ENCODE data around the gene ADPRHL1.

The ADPRHL1 gene

GRCh38 chr13:113452942-113453901 is at the start of gene ADPRHL1:
ADPRHL1 (minus strand) TSS chr13:113453488; CDS start chr13:113453437, 51 bp downstream.
- in situ Hi-C loops (cut with HindIII; ENCODE audit: low sequenced_read_pairs): no loop called here

- in situ Hi-C loops (cut with HindIII; ENCODE audit: low sequenced_read_pairs): no loop called here
Measured at GRCh38 chr13:113502686-113503085, 49.4 kb upstream of the ADPRHL1 start.

- in situ Hi-C loops (cut with HindIII; ENCODE audit: low sequenced_read_pairs): no loop called here
Measured at GRCh38 chr13:113500530-113501265, 47.4 kb upstream of the ADPRHL1 start.

- in situ Hi-C loops (cut with HindIII; ENCODE audit: low sequenced_read_pairs): no loop called here
Measured at GRCh38 chr13:113499936-113500335, 46.6 kb upstream of the ADPRHL1 start.

GRCh38 chr13:113498905-113499304 is 45.6 kb upstream of the ADPRHL1 start:
- in situ Hi-C loops (cut with HindIII; ENCODE audit: low sequenced_read_pairs): no loop called here

DNA sequence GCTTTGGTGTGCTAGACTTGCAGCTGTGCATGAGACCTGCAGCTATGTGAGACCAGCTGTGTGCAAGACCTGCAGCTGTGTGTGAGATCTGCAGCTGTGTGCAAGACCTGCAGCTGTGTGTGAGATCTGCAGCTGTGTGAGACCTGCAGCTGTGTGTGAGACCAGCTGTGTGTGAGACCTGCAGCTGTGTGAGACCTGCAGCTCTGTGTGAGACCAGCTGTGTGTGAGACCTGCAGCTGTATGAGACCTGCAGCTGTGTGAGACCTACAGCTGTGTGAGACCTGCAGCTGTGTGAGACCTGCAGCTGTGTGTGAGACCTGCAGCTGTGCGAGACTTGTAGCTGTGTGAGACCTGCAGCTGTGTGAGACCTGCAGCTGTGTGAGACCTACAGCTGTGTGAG is 43.9 kb upstream of the ADPRHL1 start:
- in situ Hi-C loops (cut with HindIII; ENCODE audit: low sequenced_read_pairs): no loop called here

DNA sequence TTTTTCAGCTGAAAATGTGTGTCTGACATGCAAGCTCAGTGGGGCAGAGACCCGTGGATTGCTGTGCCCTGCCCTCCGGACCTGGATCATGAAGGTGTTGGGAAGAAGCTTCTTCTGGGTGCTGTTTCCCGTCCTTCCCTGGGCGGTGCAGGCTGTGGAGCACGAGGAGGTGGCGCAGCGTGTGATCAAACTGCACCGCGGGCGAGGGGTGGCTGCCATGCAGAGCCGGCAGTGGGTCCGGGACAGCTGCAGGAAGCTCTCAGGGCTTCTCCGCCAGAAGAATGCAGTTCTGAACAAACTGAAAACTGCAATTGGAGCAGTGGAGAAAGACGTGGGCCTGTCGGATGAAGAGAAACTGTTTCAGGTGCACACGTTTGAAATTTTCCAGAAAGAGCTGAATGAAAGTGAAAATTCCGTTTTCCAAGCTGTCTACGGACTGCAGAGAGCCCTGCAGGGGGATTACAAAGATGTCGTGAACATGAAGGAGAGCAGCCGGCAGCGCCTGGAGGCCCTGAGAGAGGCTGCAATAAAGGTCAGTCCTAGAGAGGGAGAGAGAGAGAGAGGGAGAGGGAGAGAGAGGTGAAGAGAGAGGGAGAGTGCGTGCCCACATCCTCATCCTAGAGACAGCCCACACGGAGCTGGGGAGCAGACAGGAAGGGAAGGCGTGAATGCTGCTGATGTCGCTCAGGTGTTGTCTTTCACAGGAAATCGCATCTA is 42.4 kb upstream of the ADPRHL1 start:
- in situ Hi-C loops (cut with HindIII; ENCODE audit: low sequenced_read_pairs): no loop called here

GRCh38 chr13:113493315-113493951 is 40.1 kb upstream of the ADPRHL1 start:
- in situ Hi-C loops (cut with HindIII; ENCODE audit: low sequenced_read_pairs): no loop called here

- in situ Hi-C loops (cut with HindIII; ENCODE audit: low sequenced_read_pairs): no loop called here
Measured at GRCh38 chr13:113491982-113492381, 38.7 kb upstream of the ADPRHL1 start.

- in situ Hi-C loops (cut with HindIII; ENCODE audit: low sequenced_read_pairs): no loop called here
Measured at GRCh38 chr13:113491418-113491883, 38.2 kb upstream of the ADPRHL1 start.

DNA sequence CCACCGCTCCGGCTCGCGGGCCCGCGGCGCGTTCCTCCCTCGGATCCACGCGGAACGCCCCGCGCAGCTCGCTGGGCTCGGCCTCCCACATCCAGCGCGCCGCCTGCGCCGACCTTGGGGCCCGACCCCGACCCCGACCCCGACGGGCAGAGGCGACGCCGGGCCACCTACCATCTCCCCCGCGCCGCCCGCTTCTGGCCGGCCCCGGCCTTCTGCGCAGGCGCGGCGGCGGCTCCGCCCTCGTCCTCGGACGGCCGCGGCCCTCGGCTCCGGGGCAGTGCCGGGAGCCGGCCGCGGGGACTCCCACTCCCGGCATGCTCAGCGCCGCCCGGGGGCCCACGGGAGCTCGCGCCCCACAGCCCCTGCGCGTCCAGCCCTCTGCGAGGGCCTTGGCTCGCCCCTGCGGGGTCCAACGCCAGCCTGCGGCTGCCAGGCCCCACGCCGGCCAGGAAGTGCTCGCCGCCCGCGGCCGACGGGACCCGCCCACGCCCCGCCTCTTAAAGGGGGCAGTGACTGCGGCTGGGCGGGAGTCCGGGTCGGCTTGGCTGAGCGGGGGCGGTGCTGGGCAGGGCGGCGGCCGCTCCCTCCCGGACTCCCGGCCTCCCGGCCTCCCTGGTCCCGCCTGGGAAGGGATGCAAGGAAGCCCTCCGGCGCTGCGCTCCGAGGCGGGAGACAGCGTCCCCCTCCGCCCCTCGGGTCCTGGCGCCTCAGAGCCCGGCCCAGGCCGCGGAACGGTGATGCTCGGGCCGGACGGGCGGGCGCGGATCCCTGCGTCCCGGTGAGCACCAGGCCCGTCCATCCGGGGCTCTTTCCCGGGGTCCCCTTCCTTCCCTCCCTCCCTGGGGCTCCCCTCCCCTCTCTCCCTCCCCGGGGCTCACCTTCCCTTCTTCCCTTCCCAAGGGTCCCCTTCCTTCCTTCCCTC is 37.5 kb upstream of the ADPRHL1 start, which contains the start of gene DCUN1D2:
Gene DCUN1D2 (minus strand): TSS at position 216 of the 922 bp plus-strand sequence. CDS start 42 bp downstream, at position 174.
- in situ Hi-C loops (cut with HindIII; ENCODE audit: low sequenced_read_pairs): no loop called here

GRCh38 chr13:113489549-113490495 is 36.5 kb upstream of the ADPRHL1 start:
- in situ Hi-C loops (cut with HindIII; ENCODE audit: low sequenced_read_pairs): loop anchor here (5.0 kb wide), 1 partner anchor 48 kb away; no protein-coding TSS in a partner anchor

DNA sequence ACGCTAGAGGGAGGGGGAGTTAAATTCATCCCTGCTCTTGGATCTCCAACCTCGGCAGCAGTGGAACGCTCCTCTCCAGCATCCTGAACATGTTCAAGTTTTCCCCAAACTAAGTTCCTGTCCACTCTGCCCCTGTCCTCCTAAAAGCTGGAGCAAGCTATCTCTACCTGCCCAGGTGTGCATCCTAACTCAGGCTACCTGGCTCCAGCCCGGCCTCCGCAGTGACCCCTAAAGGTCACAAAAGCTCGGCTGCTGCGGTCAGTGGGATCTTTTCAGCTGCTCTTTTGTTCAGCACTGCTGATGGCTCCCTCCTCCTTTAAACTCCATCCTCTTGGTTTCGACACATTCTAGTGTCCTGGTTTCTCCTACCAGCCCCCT is 35.9 kb upstream of the ADPRHL1 start:
- in situ Hi-C loops (cut with HindIII; ENCODE audit: low sequenced_read_pairs): loop anchor here (5.0 kb wide), 1 partner anchor 47 kb away; no protein-coding TSS in a partner anchor

- in situ Hi-C loops (cut with HindIII; ENCODE audit: low sequenced_read_pairs): loop anchor here (5.0 kb wide), 1 partner anchor 46 kb away; no protein-coding TSS in a partner anchor
Measured at GRCh38 chr13:113488283-113488682, 35.0 kb upstream of the ADPRHL1 start.

GRCh38 chr13:113486698-113487097 is 33.4 kb upstream of the ADPRHL1 start:
- in situ Hi-C loops (cut with HindIII; ENCODE audit: low sequenced_read_pairs): loop anchor here (5.0 kb wide), 1 partner anchor 44 kb away; no protein-coding TSS in a partner anchor

DNA sequence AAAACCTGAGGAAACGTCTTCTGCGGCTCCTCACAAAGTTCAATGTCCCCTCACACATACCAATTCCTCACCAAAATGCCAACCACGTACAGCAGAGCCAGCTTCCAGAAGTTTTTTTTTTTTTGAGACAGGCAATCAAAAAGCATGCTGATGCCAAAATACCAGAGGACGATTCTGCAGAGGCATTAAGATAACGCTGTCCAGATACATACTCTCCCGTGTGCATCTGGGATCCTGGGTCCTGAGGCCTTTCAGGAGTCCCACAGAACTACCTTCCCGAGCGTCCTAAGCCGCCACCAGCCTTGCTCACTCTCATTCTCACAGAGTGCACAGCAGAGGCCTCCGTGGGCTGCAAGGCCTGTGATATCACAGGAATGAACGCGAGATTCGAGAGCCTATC is 32.3 kb upstream of the ADPRHL1 start:
- in situ Hi-C loops (cut with HindIII; ENCODE audit: low sequenced_read_pairs): loop anchor here (5.0 kb wide), 1 partner anchor 43 kb away; no protein-coding TSS in a partner anchor

DNA sequence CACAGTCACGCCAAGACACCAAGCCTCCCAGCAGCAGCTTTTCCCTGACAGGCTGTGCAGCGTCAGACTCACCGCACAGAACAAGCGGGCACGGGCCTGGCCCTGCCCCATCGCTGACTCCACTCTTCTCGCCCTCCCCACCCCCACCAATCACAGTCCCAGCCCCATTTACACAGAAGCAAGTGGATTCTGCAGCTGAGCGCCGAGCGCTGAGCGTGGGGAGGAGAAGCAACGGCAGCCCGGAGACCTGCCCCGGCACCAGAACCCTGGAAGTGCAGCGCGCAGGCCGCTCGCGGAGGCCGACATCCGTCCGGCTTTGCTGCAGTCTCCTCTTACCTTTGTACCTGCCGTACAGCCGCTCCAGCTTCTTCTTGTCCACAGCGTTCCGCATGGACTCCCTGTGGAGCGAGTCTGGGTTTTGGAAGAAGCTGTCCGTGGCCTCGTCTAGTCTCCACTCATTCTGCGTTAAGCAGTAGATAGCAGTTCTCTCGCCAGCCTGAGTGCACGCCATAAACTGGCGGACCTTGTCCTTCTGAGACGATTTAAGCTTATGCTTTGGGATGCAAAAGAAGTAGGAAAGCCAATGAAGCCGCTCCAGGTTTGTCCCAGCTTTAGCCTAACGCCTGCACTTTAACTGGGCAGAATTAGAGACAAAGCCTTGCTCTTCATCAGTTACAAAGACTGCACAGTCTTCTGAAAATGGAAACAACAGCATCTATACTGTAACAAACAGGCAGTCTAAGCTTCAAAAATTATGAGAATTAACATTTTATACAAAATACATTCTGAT is 30.4 kb upstream of the ADPRHL1 start:
- in situ Hi-C loops (cut with HindIII; ENCODE audit: low sequenced_read_pairs): loop anchor here (5.0 kb wide), 1 partner anchor 79 kb away; no protein-coding TSS in a partner anchor

All from endothelial cell of hepatic sinusoid (primary cell).